Measurements from ENCODE around the gene VSNL1. TPM values are rescaled to one million over a fixed set of nuclear protein-coding genes. Genes with fewer than 3 reads are reported as not detected.

The VSNL1 gene
- total and polyA plus RNA-seq, 10 of the 15 experiments (the other 5 are each of a cell fraction or from before 2014, with no cell fraction given) = 0.04 to 0.30 (median 0.12) TPM; not detected in 4

DNA sequence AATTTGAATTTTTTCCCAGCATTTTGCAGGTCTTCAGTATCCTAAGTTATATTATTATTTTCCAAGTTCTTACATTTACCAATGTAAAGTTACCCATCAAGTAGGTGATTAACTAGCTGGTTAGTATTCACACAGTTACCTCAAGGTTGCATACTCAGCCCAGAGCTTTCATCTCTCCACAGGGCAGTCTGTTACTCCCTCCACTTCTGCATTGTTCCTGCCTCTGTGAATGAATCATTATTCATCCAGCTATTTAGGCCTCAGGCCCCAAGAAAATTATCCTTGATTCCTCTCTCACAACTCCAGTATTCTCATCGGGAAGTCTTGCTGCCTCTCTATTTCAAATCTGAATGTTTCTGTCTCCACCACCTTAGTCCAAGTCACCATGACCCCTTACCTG is 121.0 kb downstream of the VSNL1 start (continued):
- TF ChIP-seq, protein P1, sequence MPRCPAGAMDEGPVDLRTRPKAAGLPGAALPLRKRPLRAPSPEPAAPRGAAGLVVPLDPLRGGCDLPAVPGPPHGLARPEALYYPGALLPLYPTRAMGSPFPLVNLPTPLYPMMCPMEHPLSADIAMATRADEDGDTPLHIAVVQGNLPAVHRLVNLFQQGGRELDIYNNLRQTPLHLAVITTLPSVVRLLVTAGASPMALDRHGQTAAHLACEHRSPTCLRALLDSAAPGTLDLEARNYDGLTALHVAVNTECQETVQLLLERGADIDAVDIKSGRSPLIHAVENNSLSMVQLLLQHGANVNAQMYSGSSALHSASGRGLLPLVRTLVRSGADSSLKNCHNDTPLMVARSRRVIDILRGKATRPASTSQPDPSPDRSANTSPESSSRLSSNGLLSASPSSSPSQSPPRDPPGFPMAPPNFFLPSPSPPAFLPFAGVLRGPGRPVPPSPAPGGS (IDR thresholded peaks at IDR 0.05; ENCODE audit: borderline replicate concordance, insufficient read depth, low read depth, low read length, poor library complexity, severe bottlenecking) = no peak

DNA sequence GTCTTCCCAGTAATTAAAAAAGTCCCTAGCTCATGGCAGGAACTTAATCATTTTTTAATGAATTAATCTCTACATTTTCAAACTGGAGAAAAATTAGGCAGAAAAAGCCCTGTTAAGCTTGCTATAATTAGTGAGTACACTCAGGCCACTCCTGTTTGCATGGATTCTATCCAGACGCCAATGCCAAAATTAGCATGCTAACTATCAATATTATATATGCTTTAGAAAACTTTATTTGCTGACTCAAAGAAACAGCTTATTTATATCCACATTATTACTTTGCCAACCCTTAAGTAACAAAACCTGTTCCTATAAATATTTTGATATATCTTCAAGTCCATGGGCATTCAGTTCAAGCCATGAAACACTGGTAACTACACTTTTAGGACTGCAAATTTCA is 122.2 kb downstream of the VSNL1 start:
- Histone ChIP-seq H2AFZ (ENCODE audit: control insufficient read depth, low read depth, low read length) (no peak overlapping the region), H3K27me3 (replicated peaks in 1 of 2; ENCODE audit: control insufficient read depth in 2 of 2, insufficient read depth in 2 of 2, low read length in 1 of 2) (no peaks in the 10 kb centered on the region), H3K4me3 (no peak overlapping the region), H3K4me2 (ENCODE audit: control insufficient read depth, insufficient read depth) (no peak overlapping the region), H3K79me2 (ENCODE audit: control insufficient read depth, insufficient read depth, low read length) (no peaks in the 10 kb centered on the region), H3K27ac (ENCODE audit: control insufficient read depth, insufficient read depth) (no peak overlapping the region), H4K20me1 (ENCODE audit: control insufficient read depth, insufficient read depth) (no peaks in the 10 kb centered on the region), H3K9ac (ENCODE audit: control insufficient read depth, insufficient read depth, low read length) (no peak overlapping the region), H3K36me3 (ENCODE audit: control insufficient read depth in 2 of 2, insufficient read depth in 2 of 2, low read length in 1 of 2) (peaks cover 4 to 19% of the 10 kb centered on the region in 2 experiments), H3K4me1 (ENCODE audit: control insufficient read depth, insufficient read depth, low read length) (peaks cover 13% of the 10 kb centered on the region), H3K9me3 (replicated peaks; ENCODE audit: control insufficient read depth, insufficient read depth, low read length) (no peaks in the 10 kb centered on the region)
- TF ChIP-seq POLR2A (IDR thresholded peaks at IDR 0.05; ENCODE audit: low read depth, low read length) (no peak), TBL1XR1 (IDR thresholded peaks at IDR 0.05; ENCODE audit: low read depth, low read length) (no peak), ASH2L (IDR thresholded peaks at IDR 0.05; ENCODE audit: borderline replicate concordance, low read depth) (no peak), RAD51 (IDR thresholded peaks at IDR 0.05) (no peak)
- in situ Hi-C loops (cut with MboI) (no loop called here), intact Hi-C loops (cut with micrococcal nuclease; ENCODE audit: unreplicated experiment) (no loop called here)
- SMC1A ChIA-PET (ENCODE audit: uncharacterized antibody, unreplicated experiment) = interaction anchor here (6.9 to 11.1 kb wide), 2 partner anchors 10 to 18 kb away, joined by 80 to 165 read pairs; no protein-coding TSS in a partner anchor
- CTCF ChIA-PET = interaction anchor here (0.8 to 24.9 kb wide), 5 partner anchors 4 to 193 kb away, joined by 3 to 604 read pairs (median 4); no protein-coding TSS in a partner anchor
- DNase-seq (ENCODE audit: low read depth, low spot score) = no peak
- RAD21 ChIA-PET (ENCODE audit: unreplicated experiment) = interaction anchor here (1.0 to 1.7 kb wide), 2 partner anchors 8 to 10 kb away, joined by 4 to 9 read pairs; no protein-coding TSS in a partner anchor
- no peak for FAIRE-seq
- POLR2A ChIA-PET = interaction anchor here (0.6 kb wide), 1 partner anchor 159 kb away, joined by 3 read pairs; no protein-coding TSS in a partner anchor
- BruUV-seq (replicated peaks) = no TSS peak
- ATAC-seq = no peak
- WGBS (ENCODE audit: insufficient coverage, insufficient replicate concordance, low lambda C conversion rate, missing lambda C conversion rate) = 100% methylated on average over 1 of the region's 1 CpG

All from GM12878 (cell line).